AG09319 (cell line): Measurements from ENCODE around the gene SYNE2.

Experiments
- DNase-seq: peaks from one replicate; pipeline ENCODE4 v3.0.0-alpha.2; 2010; ENCODE audit warnings: low read depth; ENCODE audit errors: extremely low read depth
- TF ChIP-seq, protein P1 (sequence below): IDR thresholded peaks from 2 replicates; pipeline ENCODE4 v1.5.1; 2011; ENCODE audit warnings: low read depth, mild to moderate bottlenecking, inconsistent platforms, low read length, moderate library complexity

The SYNE2 gene

GRCh38 chr14:63904724-63905123 lies 51.9 kb downstream of the SYNE2 start:
- TF ChIP-seq, protein P1, sequence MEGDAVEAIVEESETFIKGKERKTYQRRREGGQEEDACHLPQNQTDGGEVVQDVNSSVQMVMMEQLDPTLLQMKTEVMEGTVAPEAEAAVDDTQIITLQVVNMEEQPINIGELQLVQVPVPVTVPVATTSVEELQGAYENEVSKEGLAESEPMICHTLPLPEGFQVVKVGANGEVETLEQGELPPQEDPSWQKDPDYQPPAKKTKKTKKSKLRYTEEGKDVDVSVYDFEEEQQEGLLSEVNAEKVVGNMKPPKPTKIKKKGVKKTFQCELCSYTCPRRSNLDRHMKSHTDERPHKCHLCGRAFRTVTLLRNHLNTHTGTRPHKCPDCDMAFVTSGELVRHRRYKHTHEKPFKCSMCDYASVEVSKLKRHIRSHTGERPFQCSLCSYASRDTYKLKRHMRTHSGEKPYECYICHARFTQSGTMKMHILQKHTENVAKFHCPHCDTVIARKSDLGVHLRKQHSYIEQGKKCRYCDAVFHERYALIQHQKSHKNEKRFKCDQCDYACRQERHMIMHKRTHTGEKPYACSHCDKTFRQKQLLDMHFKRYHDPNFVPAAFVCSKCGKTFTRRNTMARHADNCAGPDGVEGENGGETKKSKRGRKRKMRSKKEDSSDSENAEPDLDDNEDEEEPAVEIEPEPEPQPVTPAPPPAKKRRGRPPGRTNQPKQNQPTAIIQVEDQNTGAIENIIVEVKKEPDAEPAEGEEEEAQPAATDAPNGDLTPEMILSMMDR = no peak

DNA sequence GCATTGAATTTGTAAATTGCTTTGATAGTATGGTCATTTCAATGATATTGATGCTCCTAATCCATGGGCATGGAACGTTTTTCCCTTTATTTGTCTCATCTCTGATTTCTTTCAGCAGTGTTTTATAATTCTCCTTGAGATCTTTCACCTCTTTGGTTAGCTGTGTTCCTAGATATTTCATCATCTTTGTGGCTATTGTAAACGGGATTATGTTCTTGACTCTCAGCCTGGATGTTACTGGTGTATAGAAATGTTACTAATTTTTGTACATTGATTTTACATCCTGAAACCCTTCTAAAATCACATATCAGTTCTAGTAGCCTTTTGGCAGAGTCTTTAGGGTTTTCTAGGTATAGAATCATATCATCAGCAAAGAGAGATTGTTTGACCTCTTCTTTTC lies 52.6 kb downstream of the SYNE2 start:
- TF ChIP-seq, protein P1 = no peak
- no peak for DNase-seq

More at GRCh38 chr14:63904724-63905123, 51.9 kb downstream of the SYNE2 start:
- no peak for DNase-seq

DNA sequence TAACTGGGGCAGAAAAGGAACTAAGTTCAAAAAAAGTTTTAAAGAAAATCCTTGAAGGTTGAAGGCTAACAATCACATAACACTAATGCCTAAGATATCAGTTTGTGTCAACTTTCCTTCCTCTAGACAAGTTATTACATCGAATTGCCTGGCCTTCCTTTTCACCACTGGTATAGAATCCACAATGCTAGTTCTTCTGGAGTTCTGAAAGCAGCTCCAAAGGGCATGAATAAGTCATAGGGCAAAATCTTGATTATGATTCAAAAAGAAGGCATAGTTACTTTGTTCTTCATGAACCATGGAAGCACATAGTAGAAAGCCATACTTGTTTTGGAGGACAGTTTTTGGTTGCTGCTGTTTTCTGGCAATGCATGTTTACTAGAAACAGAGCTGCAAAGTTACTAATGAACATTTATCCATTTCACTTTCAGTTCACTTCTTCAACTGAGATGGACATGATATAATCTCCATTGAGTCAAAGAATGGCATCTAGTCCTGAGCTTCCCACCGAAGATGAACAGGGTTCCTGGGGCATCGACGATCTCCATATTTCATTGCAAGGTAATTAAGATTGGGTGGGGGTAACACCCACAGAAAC lies 56.0 kb downstream of the SYNE2 start:
- TF ChIP-seq, protein P1 = no peak
- DNase-seq = no peak

DNA sequence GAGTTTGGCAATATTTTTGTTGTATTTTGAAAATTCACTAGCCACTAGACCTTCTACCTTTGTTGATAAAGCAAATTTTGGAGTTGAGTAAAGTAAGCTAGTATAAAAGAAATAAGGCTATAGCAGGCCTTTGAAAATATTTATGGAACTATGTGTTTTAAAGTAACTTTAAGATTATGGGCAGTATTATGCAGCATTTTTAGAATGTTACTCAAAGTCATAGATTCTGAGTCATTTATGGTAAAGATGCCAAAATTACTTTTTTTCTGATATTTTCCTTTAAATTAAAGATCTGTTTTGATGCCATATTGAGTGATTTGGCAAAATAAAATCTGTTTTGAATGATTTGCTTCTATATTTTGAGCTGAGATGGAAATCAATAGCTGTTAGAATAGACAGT lies 57.2 kb downstream of the SYNE2 start:
- no peak for DNase-seq
- TF ChIP-seq, protein P1 = no peak

DNA sequence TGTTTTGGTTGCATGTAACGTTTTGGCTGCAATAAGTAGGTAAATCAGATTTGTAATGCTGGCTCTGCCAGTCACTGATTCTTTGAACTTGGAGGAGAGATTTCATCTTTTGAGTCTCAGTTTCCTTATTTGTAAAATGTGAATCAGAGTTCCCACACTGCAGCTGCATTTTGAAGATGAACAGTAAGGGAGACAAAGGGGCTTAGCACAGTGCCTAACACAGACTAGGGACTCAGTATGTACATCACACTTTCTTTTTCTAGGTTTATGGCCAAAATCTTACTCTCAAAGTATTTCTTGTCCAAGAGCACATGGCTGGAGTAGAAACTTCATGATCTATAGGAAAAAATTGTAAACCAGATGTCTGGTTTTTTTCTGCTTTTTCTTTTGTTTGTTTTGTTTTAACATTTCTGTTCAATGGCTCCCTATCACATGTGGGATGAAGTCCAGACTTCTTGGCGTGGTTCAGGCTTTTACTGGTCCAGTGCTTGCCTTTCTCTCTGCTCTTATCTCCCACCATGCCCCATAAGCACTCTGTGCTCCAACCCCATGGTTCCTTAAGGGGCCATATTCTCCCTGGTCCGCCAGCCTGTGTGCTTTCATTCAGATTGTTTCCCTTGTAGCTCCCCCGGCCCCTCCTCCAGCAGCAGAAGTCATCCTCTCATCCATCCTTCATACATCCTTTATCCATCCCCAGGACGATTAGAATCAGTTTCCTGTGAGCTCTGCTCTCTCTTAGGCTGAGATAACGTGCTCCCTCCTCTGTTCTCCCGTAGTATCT lies 58.0 kb downstream of the SYNE2 start:
- no peak for DNase-seq
- TF ChIP-seq, protein P1 = no peak

DNA sequence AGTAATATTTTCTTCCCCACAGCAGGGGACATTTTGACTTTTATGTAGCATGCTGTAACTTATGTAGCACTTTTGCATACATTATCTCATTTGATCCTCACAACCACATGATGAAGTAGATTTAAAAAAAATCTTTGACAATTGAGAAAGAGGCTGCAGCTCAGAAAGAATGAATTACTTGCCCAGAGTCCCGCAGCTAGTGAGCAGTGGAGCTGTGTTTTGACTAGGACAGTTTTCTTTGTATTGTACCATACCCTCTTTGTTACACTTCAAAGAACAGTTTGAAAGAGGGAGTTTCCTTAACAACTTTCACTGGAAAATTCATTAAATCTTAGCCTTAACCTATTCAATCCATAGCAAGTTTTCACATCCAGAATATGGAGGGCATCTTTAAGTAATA lies 58.6 kb downstream of the SYNE2 start:
- TF ChIP-seq, protein P1 = no peak
- DNase-seq = no peak

- DNase-seq = no peak
- TF ChIP-seq, protein P1 = no peak
Observed at GRCh38 chr14:63912286-63912685, 59.5 kb downstream of the SYNE2 start.
